ENCODE measurements around the gene RGP1.
A peak's percentile ranks its signal among the peaks of the same experiment; 100 is the strongest.

The RGP1 gene

GRCh38 chr9:35743880-35744518 is 5.1 kb upstream of the RGP1 start:
- no peak for TF ChIP-seq EZH2phosphoT487 (IDR thresholded peaks at IDR 0.05; ENCODE audit: borderline replicate concordance, low read length)
- TF ChIP-seq CTCF (IDR thresholded peaks at IDR 0.05; ENCODE audit: low read depth, low read length, poor library complexity, severe bottlenecking) = no peak
- H3K27me3 ChIP-seq (ENCODE audit: control insufficient read depth, low read length) = no peaks in the 10 kb centered on the region
- peaks cover 27% of the 10 kb centered on the region for H3K4me1 ChIP-seq (ENCODE audit: control insufficient read depth, low read length)
- H3K9me2 ChIP-seq (replicated peaks; ENCODE audit: control insufficient read depth, low read length) = no peaks in the 10 kb centered on the region
- H3K9me3 ChIP-seq (ENCODE audit: control insufficient read depth, insufficient read depth, low read length) = no peaks in the 10 kb centered on the region
- no peaks in the 10 kb centered on the region; the same call in 1 of the 2 replicates for H3F3A ChIP-seq (ENCODE audit: control insufficient read depth, insufficient read depth)
- no peaks in the 10 kb centered on the region for H4K20me1 ChIP-seq (ENCODE audit: control insufficient read depth, insufficient read depth, low read depth, low read length)
- no peak overlapping the region for H3K27ac ChIP-seq (ENCODE audit: low read depth, low read length)
- no peak overlapping the region for H3K4me2 ChIP-seq (ENCODE audit: low read length)
- H3K79me2 ChIP-seq (ENCODE audit: control insufficient read depth, low read length) = peaks cover 32% of the 10 kb centered on the region
- H3K36me3 ChIP-seq (ENCODE audit: control insufficient read depth, low read length) = peaks cover 54% of the 10 kb centered on the region
- no peak overlapping the region for H3K4me3 ChIP-seq (ENCODE audit: low read length)

- H3K27me3 ChIP-seq (ENCODE audit: control insufficient read depth, low read length) = no peaks in the 10 kb centered on the region
- no peak overlapping the region for H3K27ac ChIP-seq (ENCODE audit: low read depth, low read length)
- H3K4me3 ChIP-seq (ENCODE audit: low read length) = peak overlapping the region; percentile 34
- no peak for TF ChIP-seq EZH2phosphoT487 (IDR thresholded peaks at IDR 0.05; ENCODE audit: borderline replicate concordance, low read length)
- TF ChIP-seq CTCF (IDR thresholded peaks at IDR 0.05; ENCODE audit: low read depth, low read length, poor library complexity, severe bottlenecking) = no peak
- peaks cover 5% of the 10 kb centered on the region; the same call in 1 of the 2 replicates for H3F3A ChIP-seq (ENCODE audit: control insufficient read depth, insufficient read depth)
- H3K79me2 ChIP-seq (ENCODE audit: control insufficient read depth, low read length) = peaks cover 43% of the 10 kb centered on the region
- H3K9me2 ChIP-seq (replicated peaks; ENCODE audit: control insufficient read depth, low read length) = no peaks in the 10 kb centered on the region
- H3K36me3 ChIP-seq (ENCODE audit: control insufficient read depth, low read length) = peaks cover 41% of the 10 kb centered on the region
- peak overlapping the region; percentile 90 for H3K4me2 ChIP-seq (ENCODE audit: low read length)
- H4K20me1 ChIP-seq (ENCODE audit: control insufficient read depth, insufficient read depth, low read depth, low read length) = no peaks in the 10 kb centered on the region
- H3K9me3 ChIP-seq (ENCODE audit: control insufficient read depth, insufficient read depth, low read length) = no peaks in the 10 kb centered on the region
- H3K4me1 ChIP-seq (ENCODE audit: control insufficient read depth, low read length) = peaks cover 39% of the 10 kb centered on the region
Measured at GRCh38 chr9:35745569-35745968, 3.5 kb upstream of the RGP1 start.

- H3K27me3 ChIP-seq (ENCODE audit: control insufficient read depth, low read length) = no peaks in the 10 kb centered on the region
- peaks cover 5% of the 10 kb centered on the region; the same call in 1 of the 2 replicates for H3F3A ChIP-seq (ENCODE audit: control insufficient read depth, insufficient read depth)
- TF ChIP-seq CTCF (IDR thresholded peaks at IDR 0.05; ENCODE audit: low read depth, low read length, poor library complexity, severe bottlenecking) (no peak), EZH2phosphoT487 (IDR thresholded peaks at IDR 0.05; ENCODE audit: borderline replicate concordance, low read length) (no peak)
- H3K79me2 ChIP-seq (ENCODE audit: control insufficient read depth, low read length) = peaks cover 43% of the 10 kb centered on the region
- no peaks in the 10 kb centered on the region for H3K9me3 ChIP-seq (ENCODE audit: control insufficient read depth, insufficient read depth, low read length)
- H3K36me3 ChIP-seq (ENCODE audit: control insufficient read depth, low read length) = peaks cover 44% of the 10 kb centered on the region
- peak overlapping the region; percentile 90 for H3K4me2 ChIP-seq (ENCODE audit: low read length)
- H3K4me1 ChIP-seq (ENCODE audit: control insufficient read depth, low read length) = peaks cover 42% of the 10 kb centered on the region
- H4K20me1 ChIP-seq (ENCODE audit: control insufficient read depth, insufficient read depth, low read depth, low read length) = no peaks in the 10 kb centered on the region
- no peaks in the 10 kb centered on the region for H3K9me2 ChIP-seq (replicated peaks; ENCODE audit: control insufficient read depth, low read length)
- H3K4me3 ChIP-seq (ENCODE audit: low read length) = peak overlapping the region; percentile 90
- no peak overlapping the region for H3K27ac ChIP-seq (ENCODE audit: low read depth, low read length)
Measured at GRCh38 chr9:35746583-35746982, 2.5 kb upstream of the RGP1 start.

Measured in DOHH2 (cell line).